Liver (tissue), 9 donors: ENCODE data around the gene CLPTM1. TPM values are rescaled to one million over a fixed set of nuclear protein-coding genes. Genes with fewer than 3 reads are reported as not detected.

ENCODE experiments used
- DNase-seq: peaks from one replicate; pipeline ENCODE4 v3.0.0-alpha.2; 2017; ENCODE audit warnings: low spot score
- H3K27ac ChIP-seq, 2 donors: one replicate each; pipeline ENCODE4 v1.7.0; 2013; ENCODE audit warnings: inconsistent platforms in 2 of 2, low read length in 2 of 2, control low read depth in 1 of 2, low read depth in 1 of 2, mild to moderate bottlenecking in 1 of 2
- H3K27me3 ChIP-seq, 4 donors: one replicate each; pipeline versions ENCODE4 v1.6.1 to v1.7.0; 2013; ENCODE audit warnings: low read length in 3 of 4, inconsistent platforms in 1 of 4, mild to moderate bottlenecking in 1 of 4, moderate library complexity in 1 of 4; ENCODE audit not compliant: control insufficient read depth in 4 of 4, insufficient read depth in 4 of 4
- H3K36me3 ChIP-seq, 4 donors: one replicate each; pipeline versions ENCODE4 v1.6.1 to v1.7.0; 2013; ENCODE audit warnings: low read length in 3 of 4, mild to moderate bottlenecking in 3 of 4, low read depth in 1 of 4, moderate library complexity in 1 of 4; ENCODE audit not compliant: control insufficient read depth in 4 of 4, insufficient read depth in 3 of 4
- H3K4me1 ChIP-seq, 4 donors: one replicate each; pipeline versions ENCODE4 v1.6.1 to v1.7.0; 2013; ENCODE audit warnings: low read length in 3 of 4, mild to moderate bottlenecking in 3 of 4, moderate library complexity in 1 of 4; ENCODE audit not compliant: control insufficient read depth in 4 of 4, insufficient read depth in 4 of 4
- H3K4me3 ChIP-seq, 3 donors: one replicate each; pipeline versions ENCODE4 v1.6.1 to v1.7.0; 2013; ENCODE audit warnings: low read length in 3 of 3, control low read depth in 1 of 3, low read depth in 1 of 3, mild to moderate bottlenecking in 1 of 3
- H3K9ac ChIP-seq, 2 donors: one replicate each; pipeline ENCODE4 v1.7.0; 2013; ENCODE audit warnings: low read length in 2 of 2, mild to moderate bottlenecking in 2 of 2, moderate library complexity in 2 of 2, control low read depth in 1 of 2, low read depth in 1 of 2
- H3K9me3 ChIP-seq, 4 donors: one replicate each; pipeline versions ENCODE4 v1.6.1 to v1.7.0; 2013; ENCODE audit warnings: low read length in 3 of 4; ENCODE audit not compliant: control insufficient read depth in 4 of 4
- FOXA1 ChIP-seq: IDR thresholded peaks from 2 replicates; pipeline ENCODE4 v1.6.1; 2016; ENCODE audit warnings: antibody characterized with exemption
- FOXA2 ChIP-seq: IDR thresholded peaks from 2 replicates; pipeline ENCODE4 v1.6.1; 2016; ENCODE audit warnings: antibody characterized with exemption
- HNF4A ChIP-seq, 2 donors: conservative IDR thresholded peaks; 2 replicates each; pipeline ENCODE4 v1.6.1; 2016; ENCODE audit warnings: antibody characterized with exemption in 2 of 2, mild to moderate bottlenecking in 2 of 2
- HNF4G ChIP-seq: IDR thresholded peaks from 2 replicates; pipeline ENCODE4 v1.6.1; 2016; ENCODE audit warnings: antibody characterized with exemption
- JUND ChIP-seq, 2 donors: IDR thresholded peaks; 2 replicates each; pipeline ENCODE4 v1.6.1; 2016; ENCODE audit warnings: antibody characterized with exemption in 2 of 2
- NR2F2 ChIP-seq: IDR thresholded peaks from 2 replicates; pipeline ENCODE4 v1.6.1; 2016; ENCODE audit warnings: antibody characterized with exemption
- RAD21 ChIP-seq, 2 donors: IDR thresholded peaks; 2 replicates each; pipeline ENCODE4 v1.6.1; 2016; ENCODE audit warnings: antibody characterized with exemption in 2 of 2, mild to moderate bottlenecking in 2 of 2
- RXRA ChIP-seq, 2 donors: IDR thresholded peaks; 2 replicates each; pipeline ENCODE4 v1.6.1; 2017 to 2018; ENCODE audit warnings: antibody characterized with exemption in 2 of 2, mild to moderate bottlenecking in 1 of 2
- SP1 ChIP-seq: IDR thresholded peaks from 2 replicates; pipeline ENCODE4 v1.6.1; 2018; ENCODE audit warnings: antibody characterized with exemption, mild to moderate bottlenecking
- TAF1 ChIP-seq: conservative IDR thresholded peaks from 2 replicates; pipeline ENCODE4 v1.6.1; 2016; ENCODE audit warnings: antibody characterized with exemption, mild to moderate bottlenecking
- YY1 ChIP-seq: IDR thresholded peaks from 2 replicates; pipeline ENCODE4 v1.6.1; 2016; ENCODE audit warnings: antibody characterized with exemption, mild to moderate bottlenecking
- WGBS: extraction: QIAGEN DNeasy Blood & Tissue Kit; methylation state at CpG from one replicate; pipeline ENCODE4 v1.1.7; 2013; 5-methylcytosine and 5-hydroxymethylcytosine counted together
- polyA plus RNA-seq, 2 donors: library from polyadenylated mRNA; stranded (reverse) in 1 of 2; unstranded in 1 of 2; fragments of 200-250 nt in 1 of 2; fragments of >200 nt in 1 of 2; fragmentation: Nextera tagmentation in 1 of 2; extraction: Ambion mirVana in 1 of 2; gene quantifications; one replicate each; pipeline versions ENCODE4 v1.2.1 to v1.2.3, GENCODE V29; 2013 to 2015
- total RNA-seq, 2 donors: library from RNA; depleted of rRNA; stranded (reverse); fragments of >200 nt; gene quantifications; one replicate each; pipeline ENCODE4 v1.2.3, GENCODE V29; 2014
- TF ChIP-seq, protein P1 (sequence below): fragments of 150-350 bp; IDR thresholded peaks from 2 replicates; pipeline ENCODE4 v1.5.1; 2017; ENCODE audit warnings: improper control_type of control experiment, low read depth, low read length; ENCODE audit not compliant: missing input control
- TF ChIP-seq, protein P2 (sequence below): IDR thresholded peaks from 2 replicates; pipeline ENCODE4 v1.6.1; 2016; ENCODE audit warnings: antibody characterized with exemption
- TF ChIP-seq, protein P3 (sequence below): IDR thresholded peaks from 2 replicates; pipeline ENCODE4 v1.6.1; 2016; ENCODE audit warnings: antibody characterized with exemption
- TF ChIP-seq, protein P4 (sequence below): IDR thresholded peaks from 2 replicates; pipeline ENCODE4 v1.6.1; 2016; ENCODE audit warnings: antibody characterized with exemption, mild to moderate bottlenecking
- TF ChIP-seq, protein P5 (sequence below): IDR thresholded peaks from 2 replicates; pipeline ENCODE4 v1.6.1; 2016; ENCODE audit warnings: antibody characterized with exemption
- donor health status: healthy.
- donor health status: healthy.
- donor health status: healthy.
- donor health status: healthy.
- donor health status: healthy.

The CLPTM1 gene
- total and polyA plus RNA-seq, 4 donors, result 35.8 to 94.5 (median 51.5) TPM

DNA sequence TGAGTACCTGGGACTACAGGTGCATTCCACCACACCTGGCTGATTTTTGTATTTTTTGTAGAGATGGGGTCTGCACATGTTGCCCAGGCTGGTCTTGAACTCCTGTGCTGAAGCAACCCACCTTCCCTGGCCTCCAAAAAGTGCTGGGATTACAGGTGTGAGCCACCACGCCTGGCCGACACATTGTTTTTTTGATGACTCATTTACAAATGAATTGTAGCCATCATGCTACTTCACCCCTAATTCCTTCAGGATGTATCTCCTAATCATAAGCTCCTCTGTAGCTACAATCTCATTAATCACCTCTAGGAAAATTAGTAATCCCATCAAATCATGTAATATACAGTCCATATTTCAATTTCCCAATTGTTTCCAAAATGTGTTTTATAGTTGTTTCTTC lies 64.0 kb downstream of the CLPTM1 start:
- Histone ChIP-seq H3K27me3 (no peaks in the 10 kb centered on the region), H3K4me1 (peaks cover 0 to 8% (median 3%) of the 10 kb centered on the region in 4 donors), H3K27ac (no peak overlapping the region), H3K36me3 (peaks cover 0 to 4% (median 1%) of the 10 kb centered on the region in 4 donors), H3K9ac (no peak overlapping the region), H3K9me3 (no peaks in the 10 kb centered on the region), H3K4me3 (no peak overlapping the region)
- WGBS, result 98% methylated on average over 2 of the region's 2 CpGs
- TF ChIP-seq TAF1 (no peak), RXRA (IDR thresholded peaks at IDR 0.05) (no peak)
- DNase-seq, result no peak

DNA sequence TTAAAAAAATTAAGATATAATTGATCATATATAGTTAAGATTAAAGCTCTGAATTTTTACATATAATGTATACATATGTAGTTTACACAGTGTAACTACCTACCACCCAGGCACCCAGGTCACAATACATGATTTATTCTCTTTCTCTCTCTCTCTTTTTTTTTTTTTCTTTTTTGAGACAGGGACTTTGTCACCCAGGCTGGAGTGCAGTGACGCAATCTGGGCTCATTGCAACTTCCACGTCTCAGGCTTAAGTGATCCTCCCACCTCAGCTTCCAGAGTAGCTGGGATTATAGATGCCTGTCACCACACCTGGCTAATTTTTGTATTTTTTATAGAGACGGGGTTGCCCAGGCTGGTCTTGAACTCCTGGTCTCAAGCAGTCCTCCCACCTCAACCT lies 64.9 kb downstream of the CLPTM1 start:
- DNase-seq, result no peak
- WGBS, result 45% methylated on average over 3 of the region's 3 CpGs
- Histone ChIP-seq H3K27me3 (no peaks in the 10 kb centered on the region), H3K9me3 (no peaks in the 10 kb centered on the region), H3K36me3 (peaks cover 0 to 4% (median 1%) of the 10 kb centered on the region in 4 donors), H3K27ac (no peak overlapping the region), H3K9ac (peak overlapping the region in 1 of 2 donors; percentile 43), H3K4me1 (peaks cover 0 to 8% (median 3%) of the 10 kb centered on the region in 4 donors), H3K4me3 (no peak overlapping the region)
- TF ChIP-seq FOXA2, result no peak
- TF ChIP-seq FOXA1, result no peak
- TF ChIP-seq JUND (IDR thresholded peaks at IDR 0.05), result peak in 1 of 2 donors; percentile 59
- TF ChIP-seq, protein P1, sequence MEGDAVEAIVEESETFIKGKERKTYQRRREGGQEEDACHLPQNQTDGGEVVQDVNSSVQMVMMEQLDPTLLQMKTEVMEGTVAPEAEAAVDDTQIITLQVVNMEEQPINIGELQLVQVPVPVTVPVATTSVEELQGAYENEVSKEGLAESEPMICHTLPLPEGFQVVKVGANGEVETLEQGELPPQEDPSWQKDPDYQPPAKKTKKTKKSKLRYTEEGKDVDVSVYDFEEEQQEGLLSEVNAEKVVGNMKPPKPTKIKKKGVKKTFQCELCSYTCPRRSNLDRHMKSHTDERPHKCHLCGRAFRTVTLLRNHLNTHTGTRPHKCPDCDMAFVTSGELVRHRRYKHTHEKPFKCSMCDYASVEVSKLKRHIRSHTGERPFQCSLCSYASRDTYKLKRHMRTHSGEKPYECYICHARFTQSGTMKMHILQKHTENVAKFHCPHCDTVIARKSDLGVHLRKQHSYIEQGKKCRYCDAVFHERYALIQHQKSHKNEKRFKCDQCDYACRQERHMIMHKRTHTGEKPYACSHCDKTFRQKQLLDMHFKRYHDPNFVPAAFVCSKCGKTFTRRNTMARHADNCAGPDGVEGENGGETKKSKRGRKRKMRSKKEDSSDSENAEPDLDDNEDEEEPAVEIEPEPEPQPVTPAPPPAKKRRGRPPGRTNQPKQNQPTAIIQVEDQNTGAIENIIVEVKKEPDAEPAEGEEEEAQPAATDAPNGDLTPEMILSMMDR, result no peak
- TF ChIP-seq TAF1, result no peak
- TF ChIP-seq, protein P2, sequence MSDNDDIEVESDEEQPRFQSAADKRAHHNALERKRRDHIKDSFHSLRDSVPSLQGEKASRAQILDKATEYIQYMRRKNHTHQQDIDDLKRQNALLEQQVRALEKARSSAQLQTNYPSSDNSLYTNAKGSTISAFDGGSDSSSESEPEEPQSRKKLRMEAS, result no peak
- TF ChIP-seq RXRA (IDR thresholded peaks at IDR 0.05), result peak; percentile 50 to 51
- peak in 1 of 2 donors; percentile 34 for TF ChIP-seq RAD21 (IDR thresholded peaks at IDR 0.05)
- TF ChIP-seq, protein P3, sequence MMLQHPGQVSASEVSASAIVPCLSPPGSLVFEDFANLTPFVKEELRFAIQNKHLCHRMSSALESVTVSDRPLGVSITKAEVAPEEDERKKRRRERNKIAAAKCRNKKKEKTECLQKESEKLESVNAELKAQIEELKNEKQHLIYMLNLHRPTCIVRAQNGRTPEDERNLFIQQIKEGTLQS, result peak; percentile 86
- TF ChIP-seq HNF4A (conservative IDR thresholded peaks at IDR 0.05), result peak; percentile 96
- TF ChIP-seq SP1, result peak; percentile 64
- TF ChIP-seq, protein P4, sequence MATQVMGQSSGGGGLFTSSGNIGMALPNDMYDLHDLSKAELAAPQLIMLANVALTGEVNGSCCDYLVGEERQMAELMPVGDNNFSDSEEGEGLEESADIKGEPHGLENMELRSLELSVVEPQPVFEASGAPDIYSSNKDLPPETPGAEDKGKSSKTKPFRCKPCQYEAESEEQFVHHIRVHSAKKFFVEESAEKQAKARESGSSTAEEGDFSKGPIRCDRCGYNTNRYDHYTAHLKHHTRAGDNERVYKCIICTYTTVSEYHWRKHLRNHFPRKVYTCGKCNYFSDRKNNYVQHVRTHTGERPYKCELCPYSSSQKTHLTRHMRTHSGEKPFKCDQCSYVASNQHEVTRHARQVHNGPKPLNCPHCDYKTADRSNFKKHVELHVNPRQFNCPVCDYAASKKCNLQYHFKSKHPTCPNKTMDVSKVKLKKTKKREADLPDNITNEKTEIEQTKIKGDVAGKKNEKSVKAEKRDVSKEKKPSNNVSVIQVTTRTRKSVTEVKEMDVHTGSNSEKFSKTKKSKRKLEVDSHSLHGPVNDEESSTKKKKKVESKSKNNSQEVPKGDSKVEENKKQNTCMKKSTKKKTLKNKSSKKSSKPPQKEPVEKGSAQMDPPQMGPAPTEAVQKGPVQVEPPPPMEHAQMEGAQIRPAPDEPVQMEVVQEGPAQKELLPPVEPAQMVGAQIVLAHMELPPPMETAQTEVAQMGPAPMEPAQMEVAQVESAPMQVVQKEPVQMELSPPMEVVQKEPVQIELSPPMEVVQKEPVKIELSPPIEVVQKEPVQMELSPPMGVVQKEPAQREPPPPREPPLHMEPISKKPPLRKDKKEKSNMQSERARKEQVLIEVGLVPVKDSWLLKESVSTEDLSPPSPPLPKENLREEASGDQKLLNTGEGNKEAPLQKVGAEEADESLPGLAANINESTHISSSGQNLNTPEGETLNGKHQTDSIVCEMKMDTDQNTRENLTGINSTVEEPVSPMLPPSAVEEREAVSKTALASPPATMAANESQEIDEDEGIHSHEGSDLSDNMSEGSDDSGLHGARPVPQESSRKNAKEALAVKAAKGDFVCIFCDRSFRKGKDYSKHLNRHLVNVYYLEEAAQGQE, result no peak
- peak; percentile 64 for TF ChIP-seq HNF4G
- TF ChIP-seq, protein P5, sequence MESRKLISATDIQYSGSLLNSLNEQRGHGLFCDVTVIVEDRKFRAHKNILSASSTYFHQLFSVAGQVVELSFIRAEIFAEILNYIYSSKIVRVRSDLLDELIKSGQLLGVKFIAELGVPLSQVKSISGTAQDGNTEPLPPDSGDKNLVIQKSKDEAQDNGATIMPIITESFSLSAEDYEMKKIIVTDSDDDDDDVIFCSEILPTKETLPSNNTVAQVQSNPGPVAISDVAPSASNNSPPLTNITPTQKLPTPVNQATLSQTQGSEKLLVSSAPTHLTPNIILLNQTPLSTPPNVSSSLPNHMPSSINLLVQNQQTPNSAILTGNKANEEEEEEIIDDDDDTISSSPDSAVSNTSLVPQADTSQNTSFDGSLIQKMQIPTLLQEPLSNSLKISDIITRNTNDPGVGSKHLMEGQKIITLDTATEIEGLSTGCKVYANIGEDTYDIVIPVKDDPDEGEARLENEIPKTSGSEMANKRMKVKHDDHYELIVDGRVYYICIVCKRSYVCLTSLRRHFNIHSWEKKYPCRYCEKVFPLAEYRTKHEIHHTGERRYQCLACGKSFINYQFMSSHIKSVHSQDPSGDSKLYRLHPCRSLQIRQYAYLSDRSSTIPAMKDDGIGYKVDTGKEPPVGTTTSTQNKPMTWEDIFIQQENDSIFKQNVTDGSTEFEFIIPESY, result no peak
- TF ChIP-seq YY1, result peak; percentile 26
- TF ChIP-seq NR2F2, result no peak
